Non-pigmented ciliary epithelial cell (primary cell): ENCODE data around the gene HINT1.

Source experiments
- DNase-seq: peaks from one replicate; pipeline ENCODE4 v3.0.0-alpha.2; 2010; ENCODE audit warnings: low read depth

HINT1 gene

DNA sequence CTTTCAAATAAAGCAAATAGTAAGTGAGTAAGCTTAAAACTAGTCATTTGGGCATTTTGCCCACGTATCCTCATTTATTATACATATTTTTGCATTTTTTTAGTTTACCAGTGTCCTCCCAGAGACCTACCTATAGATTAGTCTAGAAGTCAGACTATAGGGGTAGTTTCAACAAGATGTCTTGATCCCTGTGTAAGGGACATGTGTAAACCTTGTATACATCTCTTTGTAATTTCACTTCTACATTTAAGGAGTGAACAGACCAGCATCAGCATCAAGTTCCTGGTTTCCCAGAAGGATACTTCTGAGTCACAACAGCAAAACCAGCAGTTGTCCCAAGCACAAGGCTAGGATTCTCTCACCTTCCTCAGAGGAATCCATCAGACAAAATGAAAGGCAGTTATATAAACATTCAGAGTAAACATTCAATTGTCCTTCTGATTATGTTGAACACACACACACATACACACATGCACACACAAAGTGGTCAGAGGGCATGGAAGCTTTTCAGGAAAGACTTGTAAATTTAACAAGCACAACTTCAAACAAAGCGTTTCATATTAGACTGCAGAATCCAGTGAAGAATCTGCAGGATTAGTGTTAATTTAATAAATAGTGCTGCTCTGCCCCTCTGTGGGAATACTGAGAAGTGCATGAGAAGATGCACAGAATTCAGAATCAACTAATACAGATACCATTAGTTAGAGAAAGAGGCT lies 55.4 kb downstream of the HINT1 start:
- DNase-seq = peak; percentile 11
